Gastroesophageal sphincter (tissue), 4 donors: Measurements from ENCODE around the gene HIVEP3. TPM values are rescaled to one million over a fixed set of nuclear protein-coding genes. Genes with fewer than 3 reads are reported as not detected.
A peak's percentile ranks its signal among the peaks of the same experiment; 100 is the strongest.

Source experiments
- ATAC-seq: fragments of 150-250 bp; one replicate; pipeline ENCODE4 v1.9.1; 2016; ENCODE audit warnings: mild to moderate bottlenecking, moderate library complexity
- H3K27ac ChIP-seq, 4 donors: fragments of 200-600 bp; sonication (generic) in 3 of 4; 1 replicate in 3 of 4; 2 replicates in 1 of 4; pipeline ENCODE4 v1.5.1; 2016 to 2019
- H3K27me3 ChIP-seq: fragments of 200-600 bp; sonication (generic); one replicate; pipeline ENCODE4 v1.5.1; 2019
- H3K36me3 ChIP-seq, 2 donors: fragments of 200-600 bp; sonication (generic); one replicate each; pipeline ENCODE4 v1.5.1; 2019; ENCODE audit warnings: control low read depth in 1 of 2
- H3K4me1 ChIP-seq, 3 donors: fragments of 200-600 bp; sonication (generic); 1 replicate in 2 of 3; 2 replicates in 1 of 3; pipeline ENCODE4 v1.5.1; 2016 to 2019; ENCODE audit warnings: control low read depth in 2 of 3
- H3K4me3 ChIP-seq, 2 donors: fragments of 200-600 bp; sonication (generic); one replicate each; pipeline ENCODE4 v1.5.1; 2019; ENCODE audit warnings: mild to moderate bottlenecking in 1 of 2, moderate library complexity in 1 of 2
- H3K9me3 ChIP-seq, 3 donors: fragments of 200-600 bp; sonication (generic); one replicate each; pipeline ENCODE4 v1.5.1; 2017 to 2019; ENCODE audit warnings: control low read depth in 2 of 3
- CTCF ChIP-seq, 4 experiments: fragments of 200-600 bp in 2 of 4; fragments of 450-650 bp in 2 of 4; sonication (generic) in 1 of 4; IDR thresholded peaks; one replicate each; pipeline ENCODE4 v1.5.1; 2017 to 2019; ENCODE audit warnings: antibody characterized with exemption in 4 of 4, mild to moderate bottlenecking in 2 of 4, moderate library complexity in 2 of 4
- EP300 ChIP-seq: sonication (generic); formaldehyde crosslinking; IDR thresholded peaks from one replicate; pipeline ENCODE4 v1.6.1; 2017; ENCODE audit warnings: antibody characterized with exemption, mild to moderate bottlenecking
- POLR2A ChIP-seq, 2 donors: fragments of 450-650 bp; IDR thresholded peaks; one replicate each; pipeline ENCODE4 v1.6.1; 2017; ENCODE audit warnings: antibody characterized with exemption in 2 of 2, mild to moderate bottlenecking in 2 of 2, moderate library complexity in 1 of 2
- POLR2AphosphoS5 ChIP-seq: sonication (generic); formaldehyde crosslinking; IDR thresholded peaks from one replicate; pipeline ENCODE4 v1.6.1; 2017; ENCODE audit warnings: antibody characterized with exemption
- WGBS, 2 donors: methylation state at CpG; one replicate each; pipeline ENCODE4 v1.1.5; 2018; ENCODE audit warnings: low coverage in 1 of 2; 5-methylcytosine and 5-hydroxymethylcytosine counted together
- total RNA-seq, 4 donors: library from RNA; depleted of rRNA; stranded (reverse); fragments of >200 nt; gene quantifications; one replicate each; pipeline ENCODE4 v1.1.0, GENCODE V29; 2016

HIVEP3 gene
- total RNA-seq, 4 donors from 2014 or later: 1.9 to 3.8 (median 2.8) TPM

DNA sequence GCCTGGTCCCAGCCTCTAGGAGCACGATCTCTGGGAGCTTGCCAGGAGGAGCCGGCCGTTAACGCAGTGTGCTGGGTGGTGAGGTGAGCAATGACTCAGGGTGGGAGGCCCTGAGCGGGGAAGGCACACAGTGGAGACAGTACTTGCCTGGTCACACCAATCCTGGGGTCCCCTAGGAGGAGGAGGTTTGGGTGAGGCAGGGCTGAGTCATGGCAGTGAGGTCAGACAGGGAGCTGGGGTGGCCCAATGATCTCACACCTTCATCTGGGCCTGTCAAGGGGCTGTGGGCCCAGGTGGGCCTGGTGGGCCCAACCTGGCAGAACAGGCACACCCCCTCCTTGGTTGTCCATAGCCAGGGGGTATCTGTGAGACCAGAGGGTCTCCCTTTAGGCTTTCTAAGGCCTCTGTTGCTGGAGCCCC, 425.6 kb downstream of the HIVEP3 start:
- Histone ChIP-seq H3K4me1 (peaks cover 0 to 45% (median 19%) of the 10 kb centered on the region in 3 donors), H3K36me3 (no peaks in the 10 kb centered on the region), H3K27ac (peak overlapping the region in 1 of 4 donors; percentile 97), H3K4me3 (no peak overlapping the region), H3K9me3 (no peaks in the 10 kb centered on the region), H3K27me3 (no peaks in the 10 kb centered on the region)
- no peak for ATAC-seq
- WGBS, 2 donors: no CpG with 5 or more reads among the region's 5 CpGs
- TF ChIP-seq POLR2A (IDR thresholded peaks at IDR 0.05): no peak
- no peak for TF ChIP-seq EP300
- TF ChIP-seq CTCF (IDR thresholded peaks at IDR 0.05): no peak
- no peak for TF ChIP-seq POLR2AphosphoS5

GRCh38 chr1:41492341-41492848, 426.3 kb downstream of the HIVEP3 start:
- ATAC-seq: no peak
- no peak overlapping the region for H3K27ac ChIP-seq
- TF ChIP-seq CTCF (IDR thresholded peaks at IDR 0.05): peak in 1 of 4 experiments; percentile 32
- no peak for TF ChIP-seq POLR2A (IDR thresholded peaks at IDR 0.05)
- 76 to 80% methylated on average over 1 to 2 of the region's 7 CpGs for WGBS, 2 donors
- H3K27me3 ChIP-seq: no peaks in the 10 kb centered on the region
- H3K4me3 ChIP-seq: no peak overlapping the region
- H3K36me3 ChIP-seq: no peaks in the 10 kb centered on the region
- peaks cover 0 to 46% (median 19%) of the 10 kb centered on the region in 3 donors for H3K4me1 ChIP-seq
- H3K9me3 ChIP-seq: no peaks in the 10 kb centered on the region

GRCh38 chr1:41490911-41491310, 427.8 kb downstream of the HIVEP3 start:
- TF ChIP-seq CTCF (IDR thresholded peaks at IDR 0.05): no peak
- no peak for TF ChIP-seq POLR2AphosphoS5
- TF ChIP-seq POLR2A (IDR thresholded peaks at IDR 0.05): no peak
- WGBS, 2 donors: 100% methylated on average over 1 of the region's 2 CpGs; no CpG with 5 or more reads in 1 of the 2 donors
- peaks cover 0 to 46% (median 11%) of the 10 kb centered on the region in 3 donors for H3K4me1 ChIP-seq

DNA sequence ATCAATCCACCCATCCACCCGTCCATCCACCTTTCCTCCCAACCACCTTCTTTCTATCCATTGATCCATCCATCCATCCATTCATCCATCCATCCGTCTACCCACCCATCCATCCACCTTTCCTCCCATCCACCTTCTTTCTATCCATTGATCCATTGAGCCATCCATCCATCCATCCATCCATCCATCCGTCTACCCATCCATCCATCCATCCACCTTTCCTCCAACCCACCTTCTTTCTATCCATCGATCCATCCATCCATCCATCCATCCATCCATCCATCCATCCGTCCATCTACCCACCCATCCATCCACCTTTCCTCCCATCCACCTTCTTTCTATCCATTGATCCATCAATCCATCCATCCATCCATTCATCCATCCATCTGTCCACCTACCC, 429.2 kb downstream of the HIVEP3 start:
- no peak overlapping the region for H3K27ac ChIP-seq
- H3K4me1 ChIP-seq: peaks cover 0 to 46% (median 16%) of the 10 kb centered on the region in 3 donors

More at GRCh38 chr1:41490911-41491310, 427.8 kb downstream of the HIVEP3 start:
- Histone ChIP-seq H3K9me3 (no peaks in the 10 kb centered on the region), H3K27me3 (no peaks in the 10 kb centered on the region), H3K4me3 (no peak overlapping the region), H3K27ac (no peak overlapping the region), H3K36me3 (no peaks in the 10 kb centered on the region)
- ATAC-seq: no peak

More for the DNA sequence above, 429.2 kb downstream of the HIVEP3 start:
- no peak for TF ChIP-seq CTCF (IDR thresholded peaks at IDR 0.05)
- TF ChIP-seq POLR2A (IDR thresholded peaks at IDR 0.05): no peak
- Histone ChIP-seq H3K9me3 (no peaks in the 10 kb centered on the region), H3K36me3 (no peaks in the 10 kb centered on the region), H3K27me3 (no peaks in the 10 kb centered on the region), H3K4me3 (no peak overlapping the region)
- 85 to 93% methylated on average over 5 of the region's 5 CpGs for WGBS, 2 donors
- ATAC-seq: no peak
